ENCODE measurements around the gene PRR30.

PRR30 gene

GRCh38 chr2:27089111-27089954, 49.9 kb downstream of the PRR30 start:
- DNase-seq (ENCODE audit: low read depth): no peak
- TF ChIP-seq, protein P1, sequence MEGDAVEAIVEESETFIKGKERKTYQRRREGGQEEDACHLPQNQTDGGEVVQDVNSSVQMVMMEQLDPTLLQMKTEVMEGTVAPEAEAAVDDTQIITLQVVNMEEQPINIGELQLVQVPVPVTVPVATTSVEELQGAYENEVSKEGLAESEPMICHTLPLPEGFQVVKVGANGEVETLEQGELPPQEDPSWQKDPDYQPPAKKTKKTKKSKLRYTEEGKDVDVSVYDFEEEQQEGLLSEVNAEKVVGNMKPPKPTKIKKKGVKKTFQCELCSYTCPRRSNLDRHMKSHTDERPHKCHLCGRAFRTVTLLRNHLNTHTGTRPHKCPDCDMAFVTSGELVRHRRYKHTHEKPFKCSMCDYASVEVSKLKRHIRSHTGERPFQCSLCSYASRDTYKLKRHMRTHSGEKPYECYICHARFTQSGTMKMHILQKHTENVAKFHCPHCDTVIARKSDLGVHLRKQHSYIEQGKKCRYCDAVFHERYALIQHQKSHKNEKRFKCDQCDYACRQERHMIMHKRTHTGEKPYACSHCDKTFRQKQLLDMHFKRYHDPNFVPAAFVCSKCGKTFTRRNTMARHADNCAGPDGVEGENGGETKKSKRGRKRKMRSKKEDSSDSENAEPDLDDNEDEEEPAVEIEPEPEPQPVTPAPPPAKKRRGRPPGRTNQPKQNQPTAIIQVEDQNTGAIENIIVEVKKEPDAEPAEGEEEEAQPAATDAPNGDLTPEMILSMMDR (IDR thresholded peaks at IDR 0.05; ENCODE audit: low read depth, low read length): no peak
- TF ChIP-seq POLR2A (IDR thresholded peaks at IDR 0.05; ENCODE audit: extremely low read depth, insufficient read length) (no peak), MYC (IDR thresholded peaks at IDR 0.05; ENCODE audit: low read depth, low read length) (no peak), MAX (IDR thresholded peaks at IDR 0.05; ENCODE audit: low read depth, low read length) (no peak)
- H3K4me3 ChIP-seq (ENCODE audit: low read depth, low read length): no peak overlapping the region

DNA sequence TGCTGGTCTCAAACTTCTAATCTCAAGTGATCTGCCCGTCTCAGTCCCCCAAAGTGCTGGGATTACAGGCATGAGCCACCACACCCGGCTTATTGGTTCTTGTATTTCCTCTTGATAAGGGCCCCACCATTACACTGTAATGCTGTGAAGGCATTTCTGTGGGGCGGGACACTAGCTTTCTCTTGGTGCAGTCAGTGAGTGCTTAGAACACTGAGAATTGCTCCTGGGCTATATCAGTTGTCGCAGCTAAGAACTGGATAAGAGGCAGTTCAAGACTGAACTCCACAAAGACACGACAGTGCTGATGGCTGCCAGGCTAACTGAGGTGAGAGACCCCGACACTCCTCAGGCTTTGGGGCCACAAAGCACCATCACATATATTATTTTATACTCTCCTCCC, 50.6 kb downstream of the PRR30 start:
- DNase-seq (ENCODE audit: low read depth): no peak
- H3K4me3 ChIP-seq (ENCODE audit: low read depth, low read length): no peak overlapping the region
- TF ChIP-seq MYC (IDR thresholded peaks at IDR 0.05; ENCODE audit: low read depth, low read length): no peak
- TF ChIP-seq, protein P1 (IDR thresholded peaks at IDR 0.05; ENCODE audit: low read depth, low read length): no peak
- no peak for TF ChIP-seq POLR2A (IDR thresholded peaks at IDR 0.05; ENCODE audit: extremely low read depth, insufficient read length)
- TF ChIP-seq MAX (IDR thresholded peaks at IDR 0.05; ENCODE audit: low read depth, low read length): no peak

DNA sequence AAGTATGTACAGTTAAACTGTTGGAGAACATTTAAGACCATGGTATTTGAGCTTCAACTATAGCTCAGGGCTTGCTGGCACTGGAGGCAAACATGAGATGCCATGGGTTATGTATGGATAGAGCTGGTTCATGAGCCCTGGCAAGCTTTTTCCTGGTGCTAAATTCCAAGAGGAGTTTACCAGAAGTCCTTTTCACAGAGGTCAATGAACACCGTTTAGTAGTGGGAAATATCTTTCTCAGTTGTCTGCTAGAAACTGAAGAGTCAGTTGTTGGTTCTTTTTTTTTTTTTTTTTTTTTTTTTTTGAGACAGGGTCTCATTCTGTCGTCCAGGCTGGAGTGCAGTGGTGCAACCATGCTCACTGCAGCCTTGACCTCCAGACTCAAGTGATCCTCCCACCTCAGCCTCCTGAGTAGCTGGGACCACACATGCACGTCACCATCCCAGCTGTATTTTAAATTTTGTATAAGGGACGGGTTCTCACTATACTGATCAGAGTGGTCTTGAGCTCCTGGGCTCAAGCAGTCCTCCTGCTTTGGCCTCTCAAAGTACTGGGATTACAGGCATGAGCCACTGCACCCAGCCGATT, 51.3 kb downstream of the PRR30 start:
- no peak for DNase-seq (ENCODE audit: low read depth)
- TF ChIP-seq, protein P1 (IDR thresholded peaks at IDR 0.05; ENCODE audit: low read depth, low read length): no peak
- TF ChIP-seq MYC (IDR thresholded peaks at IDR 0.05; ENCODE audit: low read depth, low read length) (no peak), POLR2A (IDR thresholded peaks at IDR 0.05; ENCODE audit: extremely low read depth, insufficient read length) (no peak), MAX (IDR thresholded peaks at IDR 0.05; ENCODE audit: low read depth, low read length) (no peak)
- no peak overlapping the region for H3K4me3 ChIP-seq (ENCODE audit: low read depth, low read length)

Measured in NB4 (cell line).